NOMO-1 treated with dmso at 0.1 percent for 144 hours (cell line): ENCODE data around the gene EMC1.
"Not testable (repeated sequence)": the region's sequence is repeated elsewhere in the genome, so short reads cannot be mapped to it uniquely, and the experiment has no call there.

Experiments
- DNase-seq: peaks from one replicate; lab custom pipeline; 2025; ENCODE audit not compliant: unreplicated experiment; lab: John Stamatoyannopoulos, UW

The EMC1 gene

DNA sequence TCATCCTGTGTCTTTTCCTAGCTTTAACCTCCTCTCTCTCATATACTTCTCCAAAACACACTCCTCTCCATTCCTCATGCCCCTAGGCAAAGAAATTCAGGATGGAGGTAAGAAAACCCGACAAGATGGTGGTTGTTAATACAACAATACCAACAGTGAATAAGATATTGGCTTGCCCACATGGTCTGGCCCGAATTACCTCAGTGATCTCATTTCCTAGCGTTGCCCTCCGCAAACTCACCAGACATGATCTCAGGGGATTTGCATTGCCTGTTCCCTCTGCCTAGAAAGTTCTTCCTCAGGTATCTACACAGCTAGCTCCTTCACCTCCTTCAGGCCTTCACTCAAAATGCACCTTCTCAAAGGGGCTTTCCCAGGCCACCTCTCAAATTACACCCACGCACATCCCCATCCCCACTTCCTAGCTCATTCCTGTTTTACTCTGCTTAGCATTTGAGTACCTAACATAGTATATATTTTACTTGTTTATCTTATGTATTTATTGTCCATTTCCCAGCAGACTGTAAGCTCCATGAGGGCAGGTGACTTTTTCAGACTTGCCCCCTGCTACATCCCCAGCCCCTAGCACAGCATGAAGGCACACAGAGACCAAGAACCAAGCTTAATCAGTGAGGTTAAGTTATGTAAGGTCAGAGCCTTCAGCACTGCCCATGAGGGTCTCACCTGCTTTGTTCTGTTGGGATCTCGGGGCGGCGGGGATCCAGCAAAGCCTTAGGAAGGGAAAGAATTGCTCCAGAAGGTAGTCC lies 31.1 kb downstream of the EMC1 start:
- DNase-seq: no peak

DNA sequence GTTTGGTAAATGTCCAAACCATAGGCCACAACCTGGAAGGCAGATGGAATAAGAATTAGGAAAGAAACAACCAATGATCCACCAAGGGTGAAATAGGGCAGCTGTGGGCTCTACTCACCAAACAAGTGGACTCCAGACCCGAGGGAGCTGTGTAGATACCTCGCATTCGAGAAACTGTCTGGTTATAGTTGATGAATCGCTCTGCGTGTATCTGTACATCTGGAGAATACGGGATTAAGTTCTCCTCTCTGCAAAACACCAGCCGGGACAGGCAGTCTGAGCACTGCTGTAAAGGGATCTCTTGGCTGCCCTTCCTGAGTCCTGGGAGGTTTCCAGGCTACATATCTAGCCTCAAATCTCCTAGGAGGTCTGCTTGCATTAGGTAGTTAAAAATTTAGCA lies 31.9 kb downstream of the EMC1 start:
- DNase-seq: no peak

DNA sequence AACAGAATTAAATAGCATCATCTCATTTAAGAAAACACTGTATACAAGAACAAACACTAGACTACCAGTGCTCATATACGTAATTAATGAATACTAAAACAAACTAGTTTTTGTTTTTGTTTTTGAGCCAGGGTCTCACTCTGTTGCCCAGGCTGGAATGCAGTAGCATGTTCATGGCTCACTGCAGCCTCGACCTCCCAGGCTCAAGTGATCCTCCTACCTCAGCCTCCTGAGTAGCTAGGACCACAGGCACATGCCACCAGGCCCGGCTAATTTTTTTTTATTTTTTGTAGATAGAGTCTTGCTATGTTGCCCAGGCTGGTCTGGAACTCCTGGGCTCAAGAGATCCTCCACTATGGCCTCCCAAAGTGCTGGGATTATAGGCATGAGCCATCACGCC lies 34.7 kb downstream of the EMC1 start:
- not testable (repeated sequence) for DNase-seq

DNA sequence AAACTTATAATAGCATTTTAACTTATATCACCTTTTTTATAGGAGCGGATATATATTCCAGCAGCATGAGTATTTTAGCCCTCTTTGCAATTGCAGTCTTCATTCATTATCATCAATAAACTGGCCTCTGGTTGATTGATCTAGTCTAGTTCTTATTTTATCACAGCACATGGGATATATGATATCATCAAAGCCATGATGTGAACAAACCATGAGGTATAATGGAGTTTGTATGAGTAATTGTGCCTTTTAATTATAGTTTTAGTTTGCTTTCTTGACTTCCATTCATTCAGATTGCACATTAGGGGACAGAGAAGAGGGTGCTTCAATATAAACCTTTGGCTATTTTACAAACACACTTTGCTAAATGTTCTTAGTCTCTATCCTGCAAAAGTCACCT lies 37.7 kb downstream of the EMC1 start:
- no peak for DNase-seq

DNA sequence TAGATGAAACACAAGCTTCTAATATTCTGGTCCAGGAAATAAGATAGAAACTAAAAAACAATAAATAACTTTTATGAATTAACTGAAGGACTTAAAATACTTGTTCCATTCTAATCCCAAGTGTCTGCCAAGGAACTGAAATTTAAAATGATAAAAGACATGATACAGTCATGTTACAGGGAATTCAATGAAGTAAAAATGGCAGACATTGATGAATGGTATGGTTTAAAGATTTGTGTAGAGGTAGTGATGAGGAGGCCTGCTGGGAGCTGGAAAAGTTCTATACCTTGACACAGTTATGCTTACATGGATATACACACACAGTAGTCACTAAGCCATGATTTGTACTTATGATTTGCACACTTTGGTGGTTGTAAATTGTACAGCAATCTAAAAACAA lies 39.2 kb downstream of the EMC1 start:
- no peak for DNase-seq

DNA sequence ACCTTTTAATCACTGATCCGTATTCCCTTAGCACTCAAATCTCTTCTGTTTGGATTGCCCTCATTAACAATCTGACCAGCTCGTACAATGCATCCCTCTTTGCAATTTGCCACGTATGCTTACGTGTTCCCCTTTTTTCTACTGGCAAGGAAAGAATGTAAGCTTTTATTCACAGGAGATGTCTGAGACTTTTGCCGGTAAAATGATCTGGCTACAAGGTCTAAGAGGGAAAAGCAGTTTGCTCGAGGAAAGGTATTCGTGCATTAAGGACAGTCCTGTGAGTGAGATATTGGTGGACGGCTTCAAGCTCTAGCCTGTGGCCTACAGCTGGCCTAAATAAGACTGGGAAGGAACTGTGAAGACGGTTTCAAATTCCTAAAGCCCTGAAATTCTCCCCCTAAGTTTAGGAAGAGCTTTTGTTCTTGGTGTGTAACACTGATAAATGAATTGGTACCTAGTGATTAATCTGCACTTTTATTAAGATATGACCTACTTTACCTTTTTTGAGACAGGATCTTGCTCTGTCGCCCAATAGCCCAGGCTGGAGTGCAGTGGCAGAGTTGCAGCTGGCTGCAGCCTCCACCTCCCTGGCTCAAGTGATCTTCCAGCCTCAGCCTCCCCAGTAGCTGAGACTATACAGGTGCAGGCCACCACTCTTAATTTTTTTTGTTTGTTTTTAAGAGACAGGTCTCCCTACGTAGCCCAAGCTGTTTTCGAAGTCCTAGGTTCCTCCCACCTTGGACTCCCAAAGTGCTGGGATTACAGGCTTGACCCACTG lies 40.4 kb downstream of the EMC1 start:
- no peak for DNase-seq

DNA sequence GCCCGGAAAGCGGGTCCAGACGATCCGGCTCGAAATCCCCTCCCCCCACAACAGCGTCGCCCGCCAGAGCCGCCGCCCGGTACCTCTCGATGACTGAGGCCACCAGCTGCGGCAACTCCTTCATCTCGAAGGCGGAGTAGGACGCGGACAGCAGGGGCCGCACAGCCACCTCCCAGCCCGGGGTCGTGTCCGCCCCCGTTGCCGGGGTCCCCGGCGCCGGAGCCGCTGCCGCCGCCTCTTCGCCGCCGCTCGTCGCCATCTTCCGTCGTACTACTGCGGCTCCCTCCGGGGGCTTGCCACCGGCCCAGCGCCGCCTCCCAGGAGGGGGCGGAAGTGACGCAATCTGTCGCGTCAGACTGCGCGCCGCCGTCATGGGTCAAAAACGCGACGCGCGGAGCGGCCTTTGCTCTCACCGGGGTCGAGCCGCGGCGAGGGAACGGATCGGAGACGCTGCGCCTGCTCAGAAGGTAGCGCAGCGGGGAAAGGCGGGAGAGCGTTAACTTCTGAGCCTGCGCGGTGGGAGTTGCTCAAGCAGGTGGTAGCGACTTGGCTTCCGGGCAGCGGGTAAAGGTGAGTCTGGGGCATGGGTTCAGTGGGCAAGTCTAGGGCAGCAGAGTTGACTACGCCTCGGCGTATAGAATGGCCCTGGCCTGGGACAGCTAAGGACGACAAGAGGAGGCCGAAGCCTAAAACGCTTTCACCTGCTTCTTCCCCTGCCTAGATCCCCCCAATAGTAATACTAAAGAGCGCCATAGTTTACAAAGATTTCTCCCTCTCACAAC lies 41.1 kb downstream of the EMC1 start, which contains the start of gene UBR4:
Gene UBR4, minus strand, starts transcription at position 277 of the 782 bp plus-strand sequence. Its CDS starts 18 bp downstream, at position 259.
- DNase-seq: peak; percentile 82

DNA sequence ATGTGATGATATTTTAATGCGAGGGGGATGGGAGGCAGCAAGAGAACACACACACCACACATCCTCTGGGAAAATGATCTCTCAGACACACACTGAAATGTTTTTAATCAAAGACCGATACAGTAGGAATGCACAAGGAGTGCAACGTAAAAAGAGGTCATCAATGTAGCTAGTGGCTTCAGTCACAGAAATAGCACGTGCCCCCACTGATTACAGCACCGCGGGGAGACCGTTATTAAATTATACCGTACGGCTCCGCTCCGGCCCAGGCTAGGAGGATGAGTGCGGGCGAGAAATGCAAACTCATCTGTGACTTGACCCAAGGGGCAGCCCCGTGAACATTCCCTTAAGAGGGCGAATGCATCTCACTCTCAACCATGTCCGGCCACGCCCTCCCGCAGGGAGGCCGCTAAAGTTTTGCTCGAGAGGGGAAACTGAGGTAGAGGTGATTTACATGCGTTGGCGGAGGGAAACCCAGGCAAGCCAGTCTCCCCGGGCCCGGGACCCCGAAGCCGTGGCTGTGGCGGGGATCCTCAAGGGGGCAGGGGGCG lies 41.8 kb downstream of the EMC1 start:
- DNase-seq: no peak

DNA sequence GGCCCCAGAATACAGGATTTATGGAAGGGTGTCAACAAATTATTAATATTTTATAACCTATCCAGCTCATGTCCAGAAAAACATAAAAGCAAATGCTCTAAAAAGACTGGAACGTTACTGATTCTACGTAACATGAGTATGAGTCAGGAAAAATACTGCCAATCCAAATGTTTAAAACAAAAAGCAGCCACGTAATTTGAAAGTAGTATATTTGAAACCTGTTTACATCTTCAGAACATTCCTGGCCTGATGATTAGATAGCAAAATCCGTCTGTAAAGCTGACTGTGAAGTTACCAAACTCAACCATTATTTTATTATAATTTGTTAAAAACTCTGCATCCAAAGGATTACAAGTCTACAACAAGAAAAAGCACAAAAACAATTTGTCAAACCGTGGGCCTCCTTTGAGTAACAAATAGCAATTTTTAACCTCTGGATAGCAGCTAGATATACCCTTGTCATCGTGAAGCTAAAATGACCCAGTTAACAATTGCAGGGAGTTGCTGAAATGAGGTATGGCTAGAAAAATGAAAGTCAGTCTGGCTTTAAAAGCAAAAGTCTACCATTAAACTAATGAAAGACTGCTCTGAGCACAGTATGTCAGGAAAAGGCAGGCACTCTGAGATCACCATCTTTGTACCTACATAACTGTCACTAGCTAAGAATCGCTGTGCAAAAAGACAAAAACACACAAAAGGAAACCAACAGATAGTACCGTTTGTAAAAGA lies 42.5 kb downstream of the EMC1 start:
- no peak for DNase-seq

DNA sequence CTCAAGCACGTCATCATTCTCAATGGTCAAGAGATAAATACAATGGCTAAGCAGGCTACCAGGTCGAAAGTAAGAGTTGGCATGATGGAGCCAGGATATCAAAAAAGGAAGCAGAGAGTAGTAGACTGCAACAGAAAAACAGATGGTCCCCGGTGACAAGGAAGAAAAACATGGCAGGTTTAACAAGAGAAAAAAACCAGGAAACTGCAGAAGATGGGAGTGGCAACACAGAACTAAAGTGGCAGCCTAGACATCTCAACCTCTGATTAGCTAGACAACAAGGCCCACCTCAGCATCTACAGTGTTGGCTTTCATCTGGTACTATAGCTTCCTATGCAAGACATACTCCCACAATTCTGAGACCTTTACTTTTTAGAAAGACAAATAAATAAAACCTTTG lies 44.4 kb downstream of the EMC1 start:
- DNase-seq: no peak

DNA sequence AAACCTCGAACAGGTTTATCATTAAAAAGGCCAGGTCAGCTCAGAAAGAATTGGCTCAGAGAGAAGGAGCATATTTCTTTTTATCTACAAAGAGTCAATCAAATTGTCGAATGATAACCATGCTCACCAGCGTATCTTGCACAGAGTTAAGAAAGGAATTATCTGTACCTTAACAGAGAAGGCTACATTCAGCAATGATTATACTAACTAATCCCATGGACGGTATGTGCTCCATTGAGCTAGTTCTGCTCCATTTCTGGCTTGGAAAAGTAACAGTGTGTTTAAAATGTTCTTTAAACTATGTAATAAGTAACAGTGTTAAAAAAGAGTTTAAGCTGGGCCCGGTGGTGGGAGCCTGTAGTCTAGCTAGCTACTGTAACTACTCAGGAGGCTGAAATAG lies 45.5 kb downstream of the EMC1 start:
- no peak for DNase-seq

DNA sequence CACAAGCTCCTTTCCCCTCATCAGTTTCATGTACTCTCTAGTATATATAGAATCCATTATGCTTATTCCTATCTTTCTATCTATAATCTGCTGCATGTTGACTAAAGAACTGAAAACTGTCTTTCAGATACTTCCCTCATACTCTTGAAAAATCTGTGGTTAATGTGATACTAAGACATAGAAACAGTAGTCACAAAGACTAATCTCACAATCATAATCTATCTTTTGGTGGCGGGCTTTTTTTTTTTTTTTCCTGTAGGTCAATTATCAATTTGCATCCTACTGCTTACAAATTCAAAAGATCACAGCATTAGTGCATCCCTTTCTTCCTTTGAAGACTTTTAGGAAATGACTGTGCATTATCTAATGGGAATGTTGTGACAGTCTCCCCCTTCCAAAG lies 45.9 kb downstream of the EMC1 start:
- DNase-seq: no peak

DNA sequence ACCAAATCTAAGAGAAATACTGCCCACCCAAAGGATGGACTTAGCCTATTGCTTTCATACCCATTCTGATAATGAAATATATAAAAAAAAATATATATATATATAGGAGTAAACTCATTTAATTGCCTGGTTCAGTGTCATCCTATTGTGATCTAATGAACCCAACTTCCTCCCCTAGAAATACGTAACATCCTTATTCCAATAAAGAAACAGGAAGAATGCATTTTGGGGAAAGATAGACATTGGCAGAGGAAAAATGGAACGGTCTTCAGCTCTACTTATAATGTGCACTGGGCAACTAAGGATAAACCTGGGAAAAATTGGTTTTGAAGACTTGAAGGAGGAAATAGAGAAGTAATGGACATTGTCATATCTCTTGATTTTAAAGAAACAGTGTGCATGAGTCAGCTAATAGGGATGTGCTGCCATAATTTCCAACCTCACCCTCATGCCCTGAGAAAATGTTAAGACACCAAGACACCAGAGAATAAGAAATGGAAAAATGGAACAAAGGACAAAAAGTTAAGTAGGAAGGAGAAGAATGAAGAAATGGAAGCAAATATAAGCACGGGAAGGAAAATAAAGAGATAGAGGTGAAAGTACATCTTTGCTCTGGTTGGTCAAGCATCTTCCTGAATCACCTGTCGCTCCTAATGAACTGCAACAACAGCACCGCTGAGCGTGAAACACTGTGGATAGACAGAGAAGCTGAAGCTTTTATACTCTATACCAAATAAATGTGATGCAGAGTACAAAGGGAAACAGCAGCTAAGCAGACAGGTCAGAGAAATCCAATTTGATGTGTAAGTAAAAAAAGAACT lies 46.7 kb downstream of the EMC1 start:
- DNase-seq: no peak

DNA sequence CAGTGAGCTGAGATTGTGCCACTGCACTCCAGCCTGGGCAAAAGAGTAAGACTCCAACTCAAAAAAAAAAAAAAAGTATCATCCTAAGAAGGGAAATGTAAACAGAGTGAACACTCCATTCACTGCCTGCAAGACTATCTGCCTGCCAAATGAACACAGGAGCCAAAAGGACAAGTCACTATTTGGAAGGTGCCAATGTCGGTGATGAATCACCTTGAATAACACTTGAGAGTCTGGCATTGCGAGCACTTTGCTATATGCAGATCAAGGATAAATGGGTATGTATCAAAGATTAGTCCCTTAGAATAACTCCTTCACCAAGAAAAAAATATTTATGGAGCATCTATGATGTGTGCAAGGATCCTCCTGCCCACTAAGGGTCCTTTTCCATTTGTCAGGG lies 47.9 kb downstream of the EMC1 start:
- no peak for DNase-seq

DNA sequence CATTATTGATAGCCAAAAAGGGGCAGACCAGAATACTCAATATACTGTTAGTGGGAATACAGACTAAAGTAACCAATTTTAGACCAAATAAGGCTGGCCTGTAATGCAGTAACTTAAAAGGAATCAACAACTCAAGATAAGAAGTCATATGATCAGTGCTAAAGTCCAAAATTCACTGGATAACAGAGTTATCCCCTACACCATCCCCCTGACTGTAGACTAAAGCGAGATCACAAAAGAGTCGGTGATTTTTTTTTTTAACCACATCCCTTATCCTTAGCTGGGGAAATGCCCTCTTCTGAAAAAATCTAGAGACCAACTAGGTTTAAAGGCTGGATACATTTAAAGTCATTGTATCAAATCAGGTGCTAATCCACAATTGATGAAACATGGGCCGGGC lies 48.9 kb downstream of the EMC1 start:
- no peak for DNase-seq

DNA sequence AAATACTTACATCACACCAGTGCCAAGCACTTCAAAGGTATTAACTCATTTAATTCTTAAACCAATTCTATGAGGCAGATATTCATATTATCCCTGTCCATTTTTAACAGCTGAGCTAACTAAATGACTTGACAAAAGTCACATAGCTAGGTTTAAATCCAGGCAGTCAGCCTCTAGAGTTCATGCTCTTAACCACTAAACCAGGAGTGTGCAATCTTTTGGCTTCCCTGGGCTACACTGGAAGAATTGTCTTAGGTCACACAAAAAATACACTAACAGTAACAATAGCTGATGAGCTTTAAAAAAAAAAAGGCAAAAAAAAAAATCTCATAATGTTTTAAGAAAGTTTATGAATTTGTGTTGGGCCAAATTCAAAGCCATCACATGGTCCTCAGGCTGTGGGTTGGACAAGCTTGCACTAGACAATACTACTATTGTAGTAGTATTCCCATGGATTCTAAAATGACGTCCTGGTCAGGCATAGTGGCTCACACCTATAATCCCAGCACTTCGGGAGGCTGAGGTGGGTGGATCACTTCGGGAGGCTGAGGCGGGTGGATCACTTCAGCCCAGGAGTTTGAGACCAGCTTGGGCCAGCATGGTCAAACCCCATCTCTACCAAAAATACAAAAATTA lies 51.2 kb downstream of the EMC1 start:
- no peak for DNase-seq

DNA sequence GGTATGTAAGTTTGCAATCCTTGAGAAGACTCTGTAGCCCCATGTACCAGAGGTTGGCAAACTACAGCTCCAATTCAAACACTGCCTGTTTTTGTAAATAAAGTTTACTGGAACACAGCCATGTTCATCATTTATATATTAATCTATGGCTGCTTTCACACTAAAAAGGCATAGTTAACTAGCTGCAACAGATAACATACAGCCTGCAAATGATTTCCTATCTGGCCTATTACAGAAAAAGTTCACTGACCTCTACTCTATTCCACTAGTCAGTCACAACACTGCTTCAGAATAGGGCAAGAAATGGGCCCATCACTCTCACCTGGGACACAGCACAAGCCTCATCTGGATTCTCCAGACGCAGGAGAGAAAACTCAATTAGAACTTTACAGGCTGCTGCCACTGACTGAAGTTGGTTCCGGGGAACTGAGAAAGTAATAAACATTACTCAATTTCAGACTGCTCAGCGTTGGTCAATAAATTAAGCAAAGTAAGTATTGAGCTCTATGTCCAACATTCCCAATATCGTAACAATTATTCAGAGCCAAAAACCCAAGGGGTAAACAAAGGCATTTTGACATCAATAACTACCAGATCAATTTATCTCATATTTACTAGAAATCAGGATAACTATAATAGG lies 51.9 kb downstream of the EMC1 start:
- no peak for DNase-seq

DNA sequence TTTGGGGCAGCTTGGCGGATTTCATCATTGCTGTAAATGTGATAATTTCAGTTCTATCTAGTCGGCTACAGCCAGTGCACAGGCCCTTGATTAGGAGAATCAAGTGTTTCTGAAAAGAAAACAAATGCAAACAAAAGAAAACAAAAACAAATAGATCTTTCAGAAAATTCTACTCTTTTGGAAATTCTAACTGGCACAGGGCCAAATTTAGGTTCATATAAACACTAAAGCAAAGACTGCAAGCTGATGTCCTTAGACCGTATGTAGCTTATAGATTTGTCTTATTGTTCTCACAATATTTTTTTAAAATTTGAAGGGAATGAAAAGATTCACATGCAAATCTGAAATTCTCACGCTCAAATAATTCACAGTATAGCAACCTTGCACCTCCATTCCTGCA lies 52.5 kb downstream of the EMC1 start:
- DNase-seq: no peak

DNA sequence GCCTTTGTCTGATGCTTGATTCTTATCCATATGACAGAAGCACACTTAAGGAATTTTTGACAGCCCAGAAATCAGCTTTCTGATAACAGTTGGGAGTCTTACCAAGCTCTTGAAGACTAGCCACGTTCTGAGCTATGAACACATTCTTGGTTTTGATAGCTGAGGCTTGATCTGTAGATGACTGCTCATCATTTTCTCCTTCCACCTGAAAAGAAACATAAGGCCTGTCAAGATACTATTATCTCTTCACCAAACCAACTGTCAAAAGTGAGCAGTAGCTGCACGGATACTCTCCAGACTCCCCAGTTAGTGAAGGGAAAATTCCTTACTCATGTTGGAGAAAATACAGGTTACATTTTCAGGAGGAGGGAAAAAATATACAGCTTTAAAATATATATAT lies 53.5 kb downstream of the EMC1 start:
- DNase-seq: no peak
